NCI-H2196 treated with DMSO at 0.1 percent for 48 hours (cell line): ENCODE data around the gene NOSIP.
A peak's percentile ranks its signal among the peaks of the same experiment; 100 is the strongest.

Experiments used
- DNase-seq: peaks from one replicate; lab custom pipeline; 2025; ENCODE audit not compliant: unreplicated experiment; lab: John Stamatoyannopoulos, UW

NOSIP gene

DNA sequence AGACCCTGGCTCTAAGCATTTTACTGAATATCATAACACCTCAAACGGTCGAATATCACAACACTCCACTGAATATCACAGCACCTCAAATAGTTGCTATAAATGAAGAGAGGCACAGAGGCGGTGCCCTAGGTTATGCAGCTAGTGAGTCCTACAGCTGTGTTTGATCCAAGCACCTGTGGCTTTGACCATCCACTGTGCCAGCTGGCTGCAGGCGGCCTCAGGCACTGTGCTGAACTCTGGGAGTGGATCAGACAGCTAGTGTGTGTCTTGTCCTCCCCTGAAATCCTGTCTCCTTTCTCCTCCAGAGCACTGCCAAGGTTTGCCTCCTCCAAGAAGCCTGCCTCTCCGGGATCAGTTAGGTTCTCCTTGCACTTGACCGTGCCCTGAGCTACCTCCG, 7.3 kb downstream of the NOSIP start:
- DNase-seq = no peak

DNA sequence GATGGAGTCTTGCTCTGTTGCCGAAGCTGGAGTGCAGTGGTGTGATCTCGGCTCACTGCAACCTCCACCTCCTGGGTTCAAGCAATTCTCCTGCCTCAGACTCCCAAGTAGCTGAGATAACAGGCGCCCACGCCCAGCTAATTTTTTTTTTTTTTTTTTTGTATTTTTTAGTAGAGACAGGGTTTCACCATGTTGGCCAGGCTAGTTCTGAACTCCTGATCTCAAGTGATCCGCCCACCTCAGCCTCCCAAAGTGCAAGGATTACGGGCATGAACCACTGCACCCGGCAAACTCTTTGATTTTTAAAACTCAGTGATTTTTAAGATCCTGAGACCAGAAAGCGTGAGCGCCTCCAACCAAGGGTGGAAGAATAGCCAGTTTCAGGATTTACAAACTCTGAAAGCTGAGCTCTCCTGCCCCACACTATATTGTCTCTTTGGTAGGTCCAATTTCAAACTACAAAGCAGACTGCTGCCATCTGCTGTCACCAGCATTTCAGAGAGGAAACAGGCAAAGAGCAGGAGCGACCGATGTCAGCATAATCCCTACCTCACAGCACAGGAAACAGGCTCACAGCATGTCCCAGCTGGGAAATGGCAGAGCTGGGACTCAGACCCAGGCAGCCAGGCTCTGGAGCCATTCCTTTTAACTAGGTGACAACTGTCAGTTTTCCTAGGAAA, 9.2 kb downstream of the NOSIP start:
- no peak for DNase-seq

DNA sequence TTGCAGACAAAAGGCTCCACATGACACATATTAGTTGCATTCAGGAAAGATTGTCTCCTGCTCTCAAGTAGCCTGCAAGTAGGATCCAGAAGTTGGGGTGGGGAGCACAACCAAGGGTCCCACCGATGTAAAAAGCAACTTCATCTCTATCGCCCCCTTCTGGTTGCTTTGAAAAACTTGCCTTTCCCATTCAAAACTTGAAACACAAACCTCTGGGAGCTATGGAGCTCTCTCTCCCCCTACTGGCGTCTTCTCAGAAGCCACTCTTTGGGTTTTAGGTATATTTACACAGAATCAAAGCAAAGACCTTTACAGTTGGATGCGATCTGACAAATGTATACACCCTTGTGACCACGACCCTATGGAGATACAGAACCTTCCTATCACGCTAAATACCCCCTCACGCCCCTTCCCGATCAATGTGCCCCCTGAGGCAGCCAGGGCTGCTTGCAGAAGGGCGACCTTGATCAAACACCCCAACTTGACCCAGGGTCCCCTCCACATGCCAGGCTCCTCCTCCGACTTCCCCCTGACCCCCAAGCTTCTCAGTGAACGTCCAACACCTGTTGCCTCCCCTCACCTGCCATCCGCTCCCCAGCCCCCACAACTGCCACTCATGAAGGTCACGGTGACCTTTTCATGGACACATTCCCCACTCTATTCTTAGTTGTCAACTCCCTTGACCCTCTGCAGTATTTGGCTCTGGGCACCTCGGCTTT, 10.1 kb downstream of the NOSIP start:
- peak; percentile 79 for DNase-seq

DNA sequence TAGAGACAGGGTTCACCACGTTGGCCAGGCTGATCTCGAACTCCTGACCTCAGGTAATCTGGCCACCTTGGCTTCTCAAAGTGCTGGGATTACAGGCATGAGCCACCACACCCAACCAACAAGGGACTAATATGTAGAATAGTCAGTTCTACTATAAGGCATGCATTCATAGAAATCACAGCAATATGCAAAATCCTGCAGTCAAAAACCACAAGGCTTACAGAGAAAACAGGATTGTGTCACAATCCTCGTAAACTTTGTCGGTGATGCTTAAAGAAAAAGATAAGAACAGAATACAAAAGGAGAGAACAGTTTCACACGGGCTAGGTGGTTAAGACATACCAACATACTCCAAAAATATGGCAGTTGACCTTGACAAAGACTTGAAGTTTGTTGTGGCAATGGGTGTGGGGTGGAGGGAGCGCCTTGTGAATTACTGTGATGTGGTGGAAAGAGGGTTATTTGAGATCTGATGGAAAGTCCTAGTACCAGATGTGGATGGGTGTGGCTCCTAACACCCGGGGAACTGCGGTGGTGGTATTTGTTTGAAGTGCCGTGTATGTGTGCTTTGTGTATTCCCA, 12.4 kb downstream of the NOSIP start:
- no peak for DNase-seq

DNA sequence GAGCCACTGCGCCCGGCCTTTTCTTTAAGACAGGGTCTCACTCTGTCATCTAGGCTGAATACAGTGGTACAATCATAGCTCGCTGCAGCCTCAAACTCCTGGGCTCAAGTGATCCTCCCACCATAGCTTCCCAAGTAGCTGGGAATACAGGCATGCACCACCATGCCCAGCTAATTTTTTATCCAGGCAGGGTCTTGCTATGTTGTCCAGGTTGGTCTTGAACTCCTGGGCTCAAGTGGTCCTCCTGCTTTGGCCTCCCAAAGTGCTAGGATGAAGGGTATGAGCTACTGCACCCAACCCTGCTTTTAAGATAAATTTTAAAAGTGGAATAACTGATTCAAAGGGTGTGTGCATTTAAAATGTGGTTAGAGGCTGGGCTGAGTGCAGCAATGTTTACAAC, 14.1 kb downstream of the NOSIP start:
- no peak for DNase-seq

DNA sequence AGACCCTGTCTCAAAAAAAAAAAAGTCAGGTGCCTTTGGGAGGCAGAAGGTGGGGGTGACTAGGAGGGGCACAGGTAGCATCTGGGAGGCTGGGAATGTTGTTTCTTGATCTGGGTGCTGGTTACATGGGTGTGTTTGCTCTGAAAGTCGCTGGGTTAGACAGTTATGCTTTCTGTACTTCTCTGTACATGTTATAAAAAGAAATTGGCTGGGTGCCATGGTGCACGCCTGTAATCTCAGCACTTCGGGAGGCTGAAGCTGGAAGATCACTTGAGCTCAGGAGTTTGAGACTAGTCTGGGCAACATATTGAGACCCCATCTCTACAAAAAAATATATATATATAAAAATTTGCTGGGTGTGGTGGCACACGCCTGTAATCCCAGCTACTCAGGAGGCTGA, 15.1 kb downstream of the NOSIP start:
- no peak for DNase-seq

DNA sequence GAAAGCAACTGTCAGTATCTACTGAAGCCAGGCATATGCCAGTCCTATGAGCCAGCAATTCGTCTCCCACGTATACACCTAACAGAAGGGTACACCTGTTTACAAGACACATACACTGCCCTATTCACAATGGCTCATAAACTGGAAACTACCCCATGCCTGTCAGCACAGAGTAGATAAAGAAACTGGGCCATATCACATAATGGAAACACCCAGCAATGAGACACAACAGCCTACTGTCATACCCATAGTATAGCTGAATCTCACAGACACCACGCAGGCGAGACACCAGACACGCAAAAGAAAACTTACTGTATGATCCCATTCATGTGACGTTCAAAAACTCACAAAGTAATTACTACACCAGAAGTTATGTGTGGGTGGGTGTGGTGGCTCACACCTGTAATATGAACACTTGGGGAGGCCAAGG, 15.7 kb downstream of the NOSIP start:
- DNase-seq = no peak

DNA sequence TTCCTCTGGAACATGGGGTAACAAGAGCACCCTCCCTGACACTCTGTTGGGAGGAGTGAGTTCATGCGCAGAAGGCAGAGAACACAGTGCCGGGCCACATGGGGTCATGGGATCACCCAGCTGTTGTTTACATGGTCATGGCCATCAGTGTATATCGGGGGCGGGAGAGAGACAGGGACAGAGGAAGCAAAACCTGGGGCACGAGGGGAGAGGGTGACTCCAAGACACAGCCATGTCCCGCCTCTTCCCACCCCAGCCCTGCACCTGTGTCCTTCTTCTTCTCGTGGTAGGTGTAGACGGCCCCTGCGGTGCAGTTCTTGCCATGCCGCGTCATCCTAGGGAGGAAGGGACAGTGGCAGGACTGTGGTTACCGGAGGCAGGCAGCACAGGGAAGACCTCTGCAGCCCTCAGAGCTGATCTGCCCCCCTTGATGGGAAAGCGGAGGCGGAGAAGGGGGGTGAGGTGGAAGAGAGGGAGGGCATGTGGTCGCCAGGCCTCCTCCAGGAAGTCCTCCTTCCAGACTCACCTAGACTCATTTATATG, 19.9 kb downstream of the NOSIP start:
- DNase-seq = no peak

DNA sequence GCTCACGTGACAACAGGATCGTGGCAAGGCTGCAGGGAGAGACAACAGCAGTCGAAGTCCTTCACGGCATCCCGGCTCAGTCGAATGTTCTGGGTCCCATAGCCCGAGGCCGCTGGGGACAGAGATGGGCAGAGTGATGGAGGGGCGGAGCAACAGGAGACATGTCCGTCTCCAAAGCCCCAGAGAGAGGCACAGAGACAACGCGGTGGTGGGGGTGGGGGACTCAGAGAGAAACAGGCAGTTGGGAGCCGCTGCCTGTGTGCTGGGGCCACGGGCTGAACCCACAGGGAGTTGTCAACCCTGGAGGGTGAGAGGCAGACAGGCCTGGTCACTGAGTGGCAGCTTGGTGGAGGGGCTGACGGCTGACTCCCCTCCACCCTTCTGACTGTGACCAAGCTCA, 20.4 kb downstream of the NOSIP start:
- DNase-seq = no peak

DNA sequence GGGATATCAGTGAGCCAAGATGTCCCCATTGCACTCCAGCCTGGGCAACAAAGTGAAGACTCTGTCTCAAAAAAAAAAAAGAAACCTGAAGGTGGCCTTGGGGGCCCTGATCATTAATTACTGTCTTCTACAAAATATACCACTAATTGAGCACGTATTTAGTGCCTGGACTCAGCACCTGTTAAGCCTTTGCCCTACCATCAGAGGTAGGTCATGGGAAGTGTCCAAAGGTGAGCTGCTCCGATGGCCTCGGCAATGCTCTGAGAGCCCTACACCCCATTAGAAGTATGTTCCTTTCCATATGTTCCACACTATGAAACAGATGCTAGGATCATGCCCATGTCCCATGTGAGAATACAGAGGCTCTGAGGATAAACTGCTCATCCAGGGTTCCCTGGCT, 20.9 kb downstream of the NOSIP start:
- no peak for DNase-seq

DNA sequence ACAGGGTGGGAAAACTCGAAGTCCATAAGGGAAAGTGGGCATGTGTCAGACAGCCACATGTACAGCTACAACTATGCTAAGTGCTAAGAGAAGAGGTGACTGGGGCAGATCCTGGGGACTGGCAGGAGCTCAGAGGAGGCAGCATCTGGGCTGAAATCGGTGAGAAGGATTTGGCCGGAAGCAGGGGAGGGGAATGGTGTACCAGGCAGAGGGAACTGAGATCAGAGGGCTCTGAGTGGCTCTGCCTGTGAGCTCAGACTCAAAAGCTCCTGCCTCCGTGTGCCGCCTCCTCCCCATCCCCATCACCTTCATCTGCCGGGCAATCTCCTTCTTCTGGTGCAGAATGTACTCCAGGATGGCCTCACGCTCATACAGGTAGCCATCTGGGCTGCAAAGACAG, 21.8 kb downstream of the NOSIP start:
- no peak for DNase-seq

DNA sequence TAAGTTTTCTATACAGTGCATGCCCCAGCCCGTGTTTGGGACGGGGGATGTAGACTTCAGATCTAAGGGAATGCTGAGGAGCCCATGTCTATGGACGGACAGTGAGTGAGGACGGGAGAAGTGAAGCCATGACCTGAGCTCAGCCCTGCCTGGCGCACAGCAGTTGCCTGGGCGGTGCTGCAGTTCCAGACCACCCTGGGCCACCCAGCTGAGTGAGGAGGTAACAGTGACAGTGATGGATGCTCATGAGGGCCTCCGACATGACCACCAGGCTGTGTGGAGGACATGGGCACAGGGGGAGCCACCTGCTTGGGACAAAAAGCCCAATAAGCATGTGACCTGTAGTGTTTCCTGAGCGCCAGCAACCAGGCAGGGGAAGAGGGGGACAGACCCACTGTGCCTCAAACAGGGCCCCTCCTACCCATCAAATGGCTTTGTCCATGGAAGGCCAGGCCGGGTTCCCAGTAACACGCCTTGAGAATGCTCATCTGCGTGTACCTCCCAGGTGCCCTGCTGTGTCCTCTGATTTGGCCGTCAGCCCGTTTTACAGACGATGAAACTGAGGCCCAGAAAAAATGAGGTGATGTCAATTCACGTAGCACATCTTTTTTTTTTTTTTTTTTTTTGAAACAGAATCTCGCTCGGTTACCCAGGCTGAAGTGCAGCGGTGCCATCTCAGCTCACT, 22.6 kb downstream of the NOSIP start:
- no peak for DNase-seq

DNA sequence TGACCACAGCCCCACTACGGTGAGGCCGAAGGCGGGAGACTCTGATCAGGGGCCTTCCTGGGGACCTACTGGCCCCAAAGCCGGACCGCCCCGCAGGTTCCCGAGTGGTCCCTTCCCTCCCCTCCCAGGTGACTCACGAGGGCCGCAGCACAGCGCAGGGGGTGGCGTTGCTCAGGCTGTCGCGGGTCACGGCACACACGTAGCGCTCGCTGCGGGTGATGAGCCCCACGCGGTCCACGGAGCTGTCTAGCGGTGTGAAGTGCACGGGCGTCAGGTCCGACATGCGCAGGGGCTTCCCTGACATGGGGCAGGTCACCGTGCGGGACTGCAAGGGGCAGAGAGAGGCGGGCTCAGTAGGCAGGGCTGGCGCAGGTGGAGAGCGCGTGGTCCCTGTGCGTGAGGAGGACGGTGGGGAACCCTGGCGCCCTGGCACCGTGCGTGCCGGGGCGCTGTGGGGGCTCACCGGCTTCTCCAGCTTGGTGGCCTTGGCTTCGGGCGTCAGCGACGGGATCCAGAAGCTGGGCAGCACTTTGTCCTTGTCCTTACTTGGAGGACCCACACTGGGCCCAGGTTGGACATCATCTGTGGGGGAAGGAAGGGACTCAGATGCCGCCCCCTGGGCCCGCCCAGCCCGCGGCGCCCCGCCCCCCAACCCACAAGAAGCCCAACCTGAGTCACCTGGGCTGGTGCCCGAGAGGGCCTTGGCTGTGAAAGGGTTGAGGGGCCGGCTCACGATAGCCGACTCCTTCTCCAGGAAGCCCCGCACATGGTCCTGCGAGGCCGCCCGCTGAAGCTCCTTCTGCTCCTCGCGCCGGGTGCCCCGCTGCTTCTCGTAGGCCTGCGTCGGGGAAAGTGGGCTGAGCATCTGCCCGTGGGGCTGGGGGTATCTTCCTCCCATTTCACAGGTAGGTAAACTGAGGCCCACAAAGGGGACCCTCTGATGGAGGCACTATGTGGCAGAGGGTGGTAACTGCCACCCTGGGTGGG, 23.7 kb downstream of the NOSIP start:
- no peak for DNase-seq

DNA sequence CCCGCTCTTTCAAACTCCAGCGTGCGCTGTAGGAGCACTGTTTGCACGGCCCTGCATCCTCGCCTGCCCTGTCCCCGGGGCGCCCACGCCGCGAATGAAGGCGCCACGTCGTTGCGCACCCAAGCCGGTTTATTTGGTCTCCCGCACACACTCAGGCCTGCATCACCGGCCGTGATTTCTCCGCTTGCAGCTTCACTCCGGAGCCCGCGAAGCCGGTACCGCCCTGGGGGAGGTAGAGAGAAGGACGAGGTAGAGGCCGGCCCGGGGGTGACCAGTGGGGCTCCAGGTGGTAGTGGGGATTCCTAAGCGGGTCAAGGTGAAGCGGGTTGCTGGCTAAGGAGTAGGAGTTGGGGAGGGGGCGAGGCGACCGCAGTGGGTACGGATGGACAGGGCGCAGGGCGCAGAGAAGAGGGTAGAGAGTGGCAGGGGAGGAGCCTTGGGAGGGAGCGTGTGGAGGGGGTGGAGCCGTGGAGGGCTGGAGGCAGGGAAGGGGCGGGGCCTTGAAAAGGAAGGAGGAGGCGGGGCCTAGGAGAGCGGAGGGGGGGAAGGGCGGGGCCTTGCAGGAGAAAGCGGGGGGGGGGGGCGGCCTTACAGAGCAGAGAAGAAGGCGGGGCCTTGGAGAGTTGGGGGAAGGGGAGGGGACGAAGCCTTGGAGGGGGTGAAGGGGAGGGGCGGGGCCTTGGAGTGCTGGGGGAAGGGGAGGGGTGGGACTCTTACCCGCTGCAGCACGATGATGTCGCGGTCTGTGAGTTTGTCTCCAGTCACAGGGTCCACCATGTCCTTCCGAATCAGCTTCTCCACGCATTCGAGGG, 24.6 kb downstream of the NOSIP start:
- DNase-seq = peak; percentile 39

DNA sequence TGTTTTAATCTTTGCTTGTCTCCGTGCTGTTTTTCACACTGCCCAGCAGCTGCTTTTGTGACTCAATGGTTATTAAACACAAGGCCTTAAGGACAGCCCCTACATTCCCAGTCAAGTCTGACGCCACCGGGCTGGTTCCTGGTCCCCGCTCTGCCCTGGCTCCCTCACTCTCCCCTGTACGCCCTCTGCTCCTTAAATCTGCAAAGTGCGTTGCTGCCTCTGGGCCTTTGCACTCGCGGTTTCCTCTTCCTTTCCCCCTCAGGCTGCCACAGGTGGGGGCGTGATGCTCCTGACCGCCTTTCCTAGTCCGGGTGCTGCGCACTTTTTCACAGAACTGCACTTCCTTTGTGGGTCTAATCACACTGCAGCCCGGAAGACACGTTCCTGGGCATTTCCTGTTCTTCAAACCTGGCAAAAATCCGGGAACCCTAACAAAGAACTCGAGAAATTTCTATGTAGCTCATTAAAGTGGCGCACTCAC, 25.6 kb downstream of the NOSIP start:
- DNase-seq = no peak

DNA sequence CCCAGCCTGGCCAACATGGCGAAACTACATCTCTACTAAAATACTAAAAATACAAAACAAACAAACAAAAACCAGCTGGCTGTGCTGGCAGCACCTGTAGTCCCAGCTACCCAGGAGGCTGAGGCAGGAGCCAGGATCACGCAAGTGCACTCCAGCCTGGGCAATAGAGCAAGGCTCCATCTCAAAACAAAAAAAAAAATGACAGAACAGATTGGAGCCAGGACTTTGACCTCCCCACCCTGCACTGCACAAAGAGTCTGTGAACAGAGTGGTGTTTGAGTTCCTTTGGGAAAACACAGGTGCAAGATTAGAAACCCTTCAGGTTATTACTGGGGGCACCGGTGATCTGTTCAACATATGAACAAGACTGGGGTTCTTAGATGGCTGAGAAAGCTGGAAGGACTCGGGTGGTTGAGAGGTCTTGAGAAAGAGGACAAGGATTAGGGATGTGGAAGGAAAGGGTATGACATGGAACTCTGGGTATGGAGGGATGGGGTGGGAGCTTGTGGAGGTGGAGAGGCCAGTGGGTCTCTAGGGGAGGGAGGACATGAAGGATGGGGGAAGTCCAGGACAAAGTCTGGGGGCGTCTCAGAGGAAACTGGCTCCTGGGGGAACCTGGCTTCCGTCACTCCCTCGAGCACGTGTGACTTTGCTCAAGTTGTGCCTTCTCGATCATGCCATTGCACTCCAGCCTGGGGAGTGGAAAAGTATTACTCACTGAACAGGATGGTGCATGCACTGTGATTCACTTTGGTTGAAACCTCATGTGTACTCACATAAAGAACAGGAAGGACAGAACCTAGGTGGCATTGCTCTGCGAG, 26.7 kb downstream of the NOSIP start:
- DNase-seq = no peak

DNA sequence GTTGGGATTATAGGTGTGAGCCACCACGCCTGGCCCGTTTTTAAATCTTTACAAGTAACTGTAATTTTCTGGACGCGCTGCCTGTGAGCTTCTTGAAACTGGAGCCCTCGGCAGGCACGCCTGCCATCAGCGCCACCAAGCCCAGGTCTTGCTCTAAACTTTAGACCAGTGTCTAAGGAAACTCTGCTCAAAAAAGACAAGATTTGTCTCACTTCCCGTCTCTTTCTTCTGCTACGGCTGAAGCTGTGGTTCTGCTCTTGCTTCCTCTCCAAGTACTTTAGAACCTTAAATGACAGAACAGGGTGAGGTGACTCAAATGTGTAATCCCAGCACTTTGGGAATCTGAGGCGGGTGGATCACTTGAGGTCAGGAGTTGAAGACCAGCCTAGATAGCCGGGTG, 27.6 kb downstream of the NOSIP start:
- DNase-seq = no peak

DNA sequence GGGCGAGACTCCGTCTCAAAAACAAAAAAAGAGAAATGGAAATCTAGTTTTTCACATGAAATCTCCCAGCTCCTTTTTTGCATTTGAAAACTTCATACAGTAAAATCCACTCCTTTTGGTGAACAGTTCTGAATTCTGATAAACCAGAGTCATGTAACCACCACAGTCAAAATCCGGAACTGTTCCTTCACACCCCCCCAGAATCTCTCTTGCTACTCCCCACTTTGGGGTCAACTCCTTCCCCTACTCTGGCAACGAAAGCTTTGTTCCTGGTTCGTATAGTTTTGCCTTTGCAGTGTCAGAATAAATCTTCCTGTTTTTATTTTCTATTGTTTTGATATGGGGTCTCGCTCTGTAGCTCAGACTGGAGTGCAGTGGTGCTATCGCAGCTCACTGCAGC, 28.8 kb downstream of the NOSIP start:
- DNase-seq = no peak

DNA sequence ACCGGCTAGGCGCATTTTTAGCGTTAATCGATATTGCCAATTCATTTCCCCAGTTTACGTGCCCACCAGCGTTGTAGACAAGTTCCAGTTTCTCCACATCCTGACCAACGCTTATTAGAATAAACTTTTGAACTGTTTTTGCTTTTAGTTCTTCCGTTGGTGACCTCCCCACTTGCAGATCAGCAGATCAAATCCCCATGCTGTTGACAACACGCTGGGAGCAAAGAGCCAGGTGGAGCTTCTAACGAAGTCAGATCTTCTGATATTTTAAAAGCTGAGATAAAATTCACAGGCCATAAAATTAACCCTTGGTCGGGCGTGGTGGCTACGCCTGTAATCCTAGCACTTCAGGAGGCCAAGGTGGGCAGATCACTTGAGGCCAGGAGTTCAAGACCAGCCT, 31.3 kb downstream of the NOSIP start:
- DNase-seq = no peak
